Mesenchymal stem cell (in vitro differentiated cells and primary cell): ENCODE measurements around the gene PANK1.

Experiments used
- DNase-seq: peaks from one replicate; pipeline ENCODE4 v3.0.0-alpha.2; 2013
- H2AFZ ChIP-seq: one replicate; pipeline ENCODE4 v1.6.1; 2013; ENCODE audit warnings: low read depth, mild to moderate bottlenecking, control low read depth, inconsistent platforms, low read length, moderate library complexity
- H2AK5ac ChIP-seq: 2 replicates; pipeline ENCODE4 v1.6.1; 2013; ENCODE audit warnings: low read length, moderate library complexity, mild to moderate bottlenecking, inconsistent platforms; ENCODE audit not compliant: severe bottlenecking
- H2BK120ac ChIP-seq: one replicate; pipeline ENCODE4 v1.6.1; 2013; ENCODE audit warnings: low read depth, mild to moderate bottlenecking, inconsistent platforms, low read length, moderate library complexity
- H2BK12ac ChIP-seq, 2 experiments: one replicate each; pipeline ENCODE4 v1.6.1; 2013; ENCODE audit warnings: inconsistent platforms in 2 of 2, low read length in 2 of 2, mild to moderate bottlenecking in 2 of 2, moderate library complexity in 2 of 2, control low read depth in 1 of 2
- H2BK15ac ChIP-seq: one replicate; pipeline ENCODE4 v1.6.1; 2013; ENCODE audit warnings: mild to moderate bottlenecking, low read depth, inconsistent platforms; ENCODE audit not compliant: poor library complexity, severe bottlenecking
- H2BK5ac ChIP-seq: 2 replicates; pipeline ENCODE4 v1.6.1; 2013; ENCODE audit warnings: low read depth, mild to moderate bottlenecking, low read length, control low read depth, inconsistent platforms; ENCODE audit not compliant: poor library complexity, severe bottlenecking
- H3K14ac ChIP-seq, 2 experiments: one replicate each; pipeline ENCODE4 v1.6.1; 2013; ENCODE audit warnings: inconsistent platforms in 2 of 2, low read length in 2 of 2, control low read depth in 1 of 2, mild to moderate bottlenecking in 1 of 2, moderate library complexity in 1 of 2
- H3K18ac ChIP-seq, 2 experiments: one replicate each; pipeline ENCODE4 v1.6.1; 2013; ENCODE audit warnings: inconsistent platforms in 2 of 2, low read length in 2 of 2, control low read depth in 1 of 2, low read depth in 1 of 2, mild to moderate bottlenecking in 1 of 2
- H3K23ac ChIP-seq, 2 experiments: one replicate each; pipeline ENCODE4 v1.6.1; 2013; ENCODE audit warnings: inconsistent platforms in 2 of 2, low read length in 2 of 2, mild to moderate bottlenecking in 2 of 2, moderate library complexity in 2 of 2, control low read depth in 1 of 2
- H3K27ac ChIP-seq: 2 replicates; pipeline ENCODE4 v1.5.1; 2013; ENCODE audit warnings: mild to moderate bottlenecking, moderate library complexity, low read length, control low read depth, inconsistent platforms; ENCODE audit not compliant: poor library complexity, severe bottlenecking
- H3K27me3 ChIP-seq, 2 experiments: 2 replicates each; pipeline versions ENCODE4 v1.6.1 to v1.7.0; 2013; ENCODE audit warnings: low read length in 2 of 2, mild to moderate bottlenecking in 2 of 2, moderate library complexity in 2 of 2, control low read depth in 1 of 2, inconsistent platforms in 1 of 2; ENCODE audit not compliant: control insufficient read depth in 1 of 2, insufficient read depth in 1 of 2
- H3K36me3 ChIP-seq, 2 experiments: 2 replicates each; pipeline versions ENCODE4 v1.6.1 to v1.7.0; 2013; ENCODE audit warnings: low read length in 2 of 2, control low read depth in 1 of 2, inconsistent platforms in 1 of 2, low read depth in 1 of 2, mild to moderate bottlenecking in 1 of 2; ENCODE audit not compliant: insufficient read depth in 2 of 2, control insufficient read depth in 1 of 2
- H3K4ac ChIP-seq, 2 experiments: one replicate each; pipeline ENCODE4 v1.6.1; 2013; ENCODE audit warnings: inconsistent platforms in 2 of 2, low read length in 2 of 2, mild to moderate bottlenecking in 2 of 2, moderate library complexity in 2 of 2, control low read depth in 1 of 2, low read depth in 1 of 2
- H3K4me1 ChIP-seq: 2 replicates; pipeline ENCODE4 v1.6.1; 2013; ENCODE audit warnings: low read depth, low read length, control low read depth; ENCODE audit not compliant: control insufficient read depth, insufficient read depth
- H3K4me2 ChIP-seq: 2 replicates; pipeline ENCODE4 v1.6.1; 2013; ENCODE audit warnings: low read length, mild to moderate bottlenecking, inconsistent platforms; ENCODE audit not compliant: poor library complexity, severe bottlenecking
- H3K4me3 ChIP-seq, 2 experiments: 2 replicates each; pipeline versions ENCODE4 v1.5.1 to v1.7.0; 2013; ENCODE audit warnings: low read length in 2 of 2, mild to moderate bottlenecking in 2 of 2, control low read depth in 1 of 2, low read depth in 1 of 2; ENCODE audit not compliant: insufficient read depth in 1 of 2
- H3K79me1 ChIP-seq: replicated peaks from 2 replicates; pipeline ENCODE4 v1.6.1; 2013; ENCODE audit warnings: mild to moderate bottlenecking, control low read depth, low read length, inconsistent platforms; ENCODE audit not compliant: poor library complexity, severe bottlenecking
- H3K9ac ChIP-seq: 2 replicates; pipeline ENCODE4 v1.7.0; 2013; ENCODE audit warnings: mild to moderate bottlenecking, low read length, moderate library complexity
- H3K9me3 ChIP-seq: 2 replicates; pipeline ENCODE4 v1.7.0; 2013; ENCODE audit warnings: mild to moderate bottlenecking, low read length; ENCODE audit not compliant: control insufficient read depth
- H4K8ac ChIP-seq: one replicate; pipeline ENCODE4 v1.6.1; 2013; ENCODE audit warnings: inconsistent platforms, mild to moderate bottlenecking, low read length, moderate library complexity
- H4K91ac ChIP-seq: one replicate; pipeline ENCODE4 v1.6.1; 2013; ENCODE audit warnings: mild to moderate bottlenecking, low read length, inconsistent platforms
- WGBS: methylation state at CpG from one replicate; pipeline ENCODE4 v1.1.7; 2013; ENCODE audit warnings: mixed read lengths; 5-methylcytosine and 5-hydroxymethylcytosine counted together

PANK1 gene

DNA sequence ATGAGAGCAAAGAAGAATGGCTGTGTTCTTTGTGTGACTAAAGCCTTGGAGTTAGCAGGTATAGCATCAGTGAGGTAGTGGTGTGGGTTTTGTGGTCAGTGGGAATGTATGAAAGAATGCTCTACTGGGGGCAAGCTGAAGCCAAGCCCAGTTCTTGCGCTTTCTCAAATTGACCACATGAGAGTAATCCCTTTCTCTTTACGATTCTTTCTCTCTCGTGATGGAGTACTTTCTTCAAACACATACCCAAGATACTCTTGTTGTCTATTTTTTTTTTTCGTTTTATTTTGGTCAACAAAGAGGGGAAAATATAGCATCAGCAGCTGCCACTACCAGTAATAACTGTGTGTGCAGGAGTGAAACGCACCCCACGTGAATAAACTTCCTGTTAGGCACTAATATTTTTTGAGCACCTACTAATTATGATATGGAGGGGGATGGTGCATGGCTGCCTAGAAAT is 8.4 kb upstream of the PANK1 start:
- H2BK12ac ChIP-seq, result no peak overlapping the region
- H3K4me1 ChIP-seq, result peaks cover 1% of the 10 kb centered on the region

DNA sequence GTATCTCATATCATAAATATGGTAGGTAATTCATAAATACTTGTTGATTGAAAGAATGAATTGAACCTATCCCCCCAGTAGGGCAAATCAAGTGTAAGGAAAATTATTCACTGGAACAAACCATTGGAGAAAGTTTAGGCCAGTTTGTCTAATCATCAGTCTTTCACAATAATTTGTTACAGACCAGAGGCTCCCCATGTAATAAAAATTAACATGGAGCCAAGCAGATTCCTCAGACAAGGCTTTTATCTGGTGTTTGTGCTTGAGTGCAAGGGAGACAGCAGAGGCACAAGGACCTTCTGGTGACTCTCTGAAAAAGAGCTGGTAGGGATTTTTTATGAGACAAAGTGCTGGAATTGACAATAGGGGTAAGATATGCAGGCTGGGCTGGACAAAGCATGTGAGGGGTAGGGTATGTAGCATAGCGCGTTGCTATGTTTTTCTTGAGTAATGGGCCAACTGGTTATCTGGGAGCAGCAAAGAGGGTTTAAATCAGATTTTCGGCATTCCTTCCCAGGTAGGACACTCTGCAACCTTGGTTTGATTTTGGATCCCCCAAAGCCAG is 7.8 kb upstream of the PANK1 start:
- Histone ChIP-seq H3K14ac (no peak overlapping the region), H3K4ac (no peak overlapping the region), H3K27ac (peak overlapping the region; percentile 95), H2BK120ac (no peak overlapping the region), H3K9me3 (no peaks in the 10 kb centered on the region), H3K36me3 (no peaks in the 10 kb centered on the region), H3K18ac (no peak overlapping the region), H3K23ac (no peak overlapping the region), H3K79me1 (no peaks in the 10 kb centered on the region), H2BK12ac (no peak overlapping the region), H3K4me3 (no peak overlapping the region), H3K9ac (no peak overlapping the region), H3K4me1 (peaks cover 1% of the 10 kb centered on the region), H2AFZ (no peak overlapping the region), H3K4me2 (peak overlapping the region; percentile 70), H4K91ac (no peak overlapping the region), H2BK5ac (peak overlapping the region; percentile 53), H2AK5ac (peak overlapping the region; percentile 77), H3K27me3 (no peaks in the 10 kb centered on the region), H2BK15ac (no peak overlapping the region), H4K8ac (no peak overlapping the region)
- WGBS, result 96% methylated on average over 3 of the region's 3 CpGs
- no peak for DNase-seq

More for the DNA sequence above, 8.4 kb upstream of the PANK1 start:
- DNase-seq, result no peak
- H2BK120ac ChIP-seq, result no peak overlapping the region
- H2AFZ ChIP-seq, result no peak overlapping the region
- H4K8ac ChIP-seq, result no peak overlapping the region
- H4K91ac ChIP-seq, result no peak overlapping the region
- peak overlapping the region; percentile 70 for H3K4me2 ChIP-seq
- no peak overlapping the region for H3K18ac ChIP-seq
- H3K23ac ChIP-seq, result no peak overlapping the region
- no peak overlapping the region for H3K4me3 ChIP-seq
- no peak overlapping the region for H2AK5ac ChIP-seq
- H3K36me3 ChIP-seq, result no peaks in the 10 kb centered on the region
- H3K9ac ChIP-seq, result no peak overlapping the region
- H3K9me3 ChIP-seq, result no peaks in the 10 kb centered on the region
- H3K14ac ChIP-seq, result no peak overlapping the region
- H3K4ac ChIP-seq, result no peak overlapping the region
- H3K27ac ChIP-seq, result peak overlapping the region; percentile 95
- no peaks in the 10 kb centered on the region for H3K27me3 ChIP-seq
- H2BK15ac ChIP-seq, result no peak overlapping the region
- WGBS, result 60% methylated on average over 2 of the region's 6 CpGs
- no peaks in the 10 kb centered on the region for H3K79me1 ChIP-seq
- H2BK5ac ChIP-seq, result no peak overlapping the region

DNA sequence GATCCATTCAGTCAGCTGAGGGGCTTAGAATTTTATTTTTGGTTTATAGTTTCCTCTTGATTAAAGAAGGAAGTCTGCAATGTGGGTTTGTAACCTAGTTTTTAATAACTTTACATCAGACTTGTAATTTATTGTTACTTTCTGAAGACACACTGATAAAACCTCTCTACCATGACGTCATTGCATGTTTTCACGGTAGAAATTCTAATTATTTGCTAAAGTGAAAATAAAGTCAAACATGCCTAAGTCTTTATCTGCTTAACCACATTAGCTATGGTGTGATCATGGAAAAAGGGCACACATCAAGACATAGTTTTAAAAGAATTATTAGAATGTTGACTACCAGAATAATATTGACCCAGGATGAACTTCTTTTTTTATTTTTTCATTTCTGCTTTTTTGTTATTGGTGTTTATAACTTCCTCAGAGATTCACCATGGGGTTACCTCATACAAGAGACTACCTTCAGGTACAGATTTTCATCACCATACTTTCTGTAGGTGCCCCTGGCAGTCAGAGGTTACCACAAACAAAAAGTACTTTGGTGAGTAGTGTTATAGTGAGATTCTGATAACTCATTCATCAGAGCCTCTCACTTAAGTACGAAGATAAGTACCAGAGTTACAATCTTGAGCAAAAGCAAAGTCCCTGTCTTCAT is 7.0 kb upstream of the PANK1 start:
- WGBS, result 89% methylated on average over 1 of the region's 3 CpGs
- H3K79me1 ChIP-seq, result no peaks in the 10 kb centered on the region
- peak overlapping the region; percentile 13 for H3K27ac ChIP-seq
- H3K14ac ChIP-seq, result no peak overlapping the region
- no peaks in the 10 kb centered on the region for H3K36me3 ChIP-seq
- H3K4me3 ChIP-seq, result no peak overlapping the region
- no peak overlapping the region for H4K8ac ChIP-seq
- H3K9me3 ChIP-seq, result no peaks in the 10 kb centered on the region
- no peak overlapping the region for H3K9ac ChIP-seq
- H2BK15ac ChIP-seq, result no peak overlapping the region
- H3K18ac ChIP-seq, result no peak overlapping the region
- no peak overlapping the region for H2BK5ac ChIP-seq
- no peak overlapping the region for H2BK12ac ChIP-seq
- peaks cover 1% of the 10 kb centered on the region for H3K4me1 ChIP-seq
- no peak overlapping the region for H2AFZ ChIP-seq
- no peak overlapping the region for H2BK120ac ChIP-seq
- H3K23ac ChIP-seq, result no peak overlapping the region
- no peak for DNase-seq
- H3K4ac ChIP-seq, result no peak overlapping the region
- no peaks in the 10 kb centered on the region for H3K27me3 ChIP-seq
- no peak overlapping the region for H4K91ac ChIP-seq
- peak overlapping the region; percentile 29 for H2AK5ac ChIP-seq
- no peak overlapping the region for H3K4me2 ChIP-seq

DNA sequence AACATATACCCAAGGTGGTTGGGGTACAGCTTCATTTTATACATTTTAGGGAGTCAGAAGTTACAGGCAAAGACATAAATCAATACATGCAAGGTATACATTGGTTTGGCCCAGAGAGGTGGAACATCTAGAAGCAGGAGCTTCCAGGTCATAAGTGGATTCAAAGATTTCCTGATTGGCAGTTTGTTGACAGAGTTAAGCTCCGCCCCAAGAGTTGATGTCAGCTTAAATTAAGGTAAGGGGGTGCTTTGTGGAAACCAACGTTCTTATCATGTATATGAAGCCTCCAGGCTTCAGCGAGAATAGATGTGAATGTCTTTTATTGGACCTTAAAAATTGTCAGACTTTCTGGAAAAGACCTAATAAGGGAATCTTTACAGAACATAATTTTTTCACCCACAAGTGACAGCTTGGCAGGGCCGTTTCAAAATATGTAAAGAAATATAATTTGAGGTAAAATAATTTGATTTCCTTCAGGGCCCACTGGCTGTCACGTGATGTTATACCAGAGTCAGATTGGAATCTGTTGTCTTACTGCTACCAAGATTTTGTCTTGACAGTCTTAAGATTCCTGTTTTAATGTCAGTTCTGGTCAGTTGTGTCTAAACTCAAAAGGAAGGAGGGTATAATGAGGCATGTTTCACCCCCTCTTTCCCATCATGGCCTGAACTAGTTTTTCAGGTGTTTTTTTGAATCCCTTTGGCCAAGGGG is 6.3 kb upstream of the PANK1 start:
- no peak overlapping the region for H3K4me3 ChIP-seq
- no peak overlapping the region for H4K91ac ChIP-seq
- WGBS, result 60% methylated on average over 3 of the region's 5 CpGs
- H3K79me1 ChIP-seq, result no peaks in the 10 kb centered on the region
- no peak overlapping the region for H2AFZ ChIP-seq
- H3K23ac ChIP-seq, result no peak overlapping the region
- H3K9me3 ChIP-seq, result no peaks in the 10 kb centered on the region
- H4K8ac ChIP-seq, result no peak overlapping the region
- H2BK5ac ChIP-seq, result no peak overlapping the region
- no peak overlapping the region for H3K4ac ChIP-seq
- H3K14ac ChIP-seq, result no peak overlapping the region
- no peak overlapping the region for H2BK12ac ChIP-seq
- H3K27me3 ChIP-seq, result no peaks in the 10 kb centered on the region
- no peak overlapping the region for H3K27ac ChIP-seq
- no peak overlapping the region for H3K9ac ChIP-seq
- no peak overlapping the region for H3K18ac ChIP-seq
- H2AK5ac ChIP-seq, result no peak overlapping the region
- DNase-seq, result no peak
- H2BK15ac ChIP-seq, result no peak overlapping the region
- H3K4me2 ChIP-seq, result no peak overlapping the region
- H3K36me3 ChIP-seq, result no peaks in the 10 kb centered on the region
- H2BK120ac ChIP-seq, result no peak overlapping the region
- peaks cover 1% of the 10 kb centered on the region for H3K4me1 ChIP-seq
